HUES6 (cell line): ENCODE measurements around the gene LCK.
"Not testable (repeated sequence)": the region's sequence is repeated elsewhere in the genome, so short reads cannot be mapped to it uniquely, and the experiment has no call there.

Experiments
- H3K27ac ChIP-seq: 2 replicates; pipeline ENCODE4 v1.7.0; 2013; ENCODE audit warnings: low read depth, mild to moderate bottlenecking, low read length, inconsistent platforms
- H3K27me3 ChIP-seq: 2 replicates; pipeline ENCODE4 v1.6.1; 2013; ENCODE audit warnings: low read length; ENCODE audit not compliant: control insufficient read depth, insufficient read depth
- H3K36me3 ChIP-seq: 2 replicates; pipeline ENCODE4 v1.6.1; 2013; ENCODE audit warnings: low read length; ENCODE audit not compliant: control insufficient read depth, insufficient read depth
- H3K4me1 ChIP-seq: 2 replicates; pipeline ENCODE4 v1.6.1; 2013; ENCODE audit warnings: low read length; ENCODE audit not compliant: control insufficient read depth, insufficient read depth
- H3K4me3 ChIP-seq: 2 replicates; pipeline ENCODE4 v1.5.1; 2013; ENCODE audit warnings: low read depth, low read length
- H3K9ac ChIP-seq: one replicate; pipeline ENCODE4 v1.6.1; 2013; ENCODE audit warnings: mild to moderate bottlenecking, low read length
- H3K9me3 ChIP-seq: 2 replicates; pipeline ENCODE4 v1.6.1; 2013; ENCODE audit warnings: low read depth, low read length; ENCODE audit not compliant: control insufficient read depth, insufficient read depth

LCK gene

DNA sequence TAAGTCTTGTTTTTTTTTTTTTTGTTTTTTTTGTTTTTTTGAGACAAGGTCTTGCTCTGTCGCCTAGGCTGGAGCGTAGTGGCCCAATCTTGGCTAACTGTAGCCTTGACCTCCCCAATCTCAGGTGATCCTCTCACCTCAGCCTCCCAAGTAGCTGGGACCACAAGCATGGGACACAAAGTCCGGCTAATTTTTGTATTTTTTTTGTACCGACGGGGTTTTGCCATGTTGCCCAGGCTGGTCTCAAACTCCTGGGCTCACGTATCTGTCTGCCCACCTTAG lies 6.1 kb downstream of the LCK start:
- Histone ChIP-seq H3K4me1 (peaks cover 3% of the 10 kb centered on the region; the same call in 1 of the 2 replicates), H3K36me3 (no peaks in the 10 kb centered on the region), H3K4me3 (no peak overlapping the region), H3K27ac (no peak overlapping the region), H3K27me3 (no peaks in the 10 kb centered on the region), H3K9ac (no peak overlapping the region), H3K9me3 (no peaks in the 10 kb centered on the region)

DNA sequence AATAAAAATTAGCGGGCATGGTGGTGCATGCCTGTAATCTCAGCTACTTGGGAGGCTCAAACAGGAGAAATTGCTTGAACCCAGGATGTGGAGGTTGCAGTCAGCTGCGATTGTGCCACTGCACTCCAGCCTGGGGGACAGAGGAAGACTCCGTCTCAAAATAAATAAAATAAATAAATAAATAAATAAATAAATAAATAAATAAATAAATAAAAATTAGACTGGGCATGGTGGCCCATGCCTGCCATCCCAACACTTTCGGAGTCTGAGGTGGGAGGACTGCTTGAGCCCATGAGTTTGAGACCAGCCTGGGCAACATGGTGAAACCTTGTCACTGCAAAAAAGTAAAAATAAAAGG lies 12.2 kb downstream of the LCK start:
- H3K27ac ChIP-seq, H3K4me3 ChIP-seq, H3K9me3 ChIP-seq, H3K9ac ChIP-seq, H3K27me3 ChIP-seq, H3K36me3 ChIP-seq, H3K4me1 ChIP-seq: not testable (repeated sequence)

- Histone ChIP-seq H3K9ac (no peak overlapping the region), H3K27ac (no peak overlapping the region), H3K9me3 (no peaks in the 10 kb centered on the region), H3K36me3 (no peaks in the 10 kb centered on the region), H3K4me3 (no peak overlapping the region), H3K27me3 (no peaks in the 10 kb centered on the region), H3K4me1 (no peaks in the 10 kb centered on the region)
These were observed 12.7 kb downstream of the LCK start for GRCh38 chr1:32263744-32264143.

- no peak overlapping the region for H3K4me3 ChIP-seq
- no peak overlapping the region for H3K9ac ChIP-seq
- no peaks in the 10 kb centered on the region for H3K9me3 ChIP-seq
- no peaks in the 10 kb centered on the region for H3K4me1 ChIP-seq
- H3K27ac ChIP-seq = no peak overlapping the region
- H3K36me3 ChIP-seq = no peaks in the 10 kb centered on the region
- H3K27me3 ChIP-seq = no peaks in the 10 kb centered on the region
These were observed 14.8 kb downstream of the LCK start for GRCh38 chr1:32265846-32266245.

- H3K4me1 ChIP-seq = no peaks in the 10 kb centered on the region
- no peak overlapping the region for H3K27ac ChIP-seq
- no peaks in the 10 kb centered on the region for H3K27me3 ChIP-seq
- no peak overlapping the region for H3K9ac ChIP-seq
- no peaks in the 10 kb centered on the region for H3K36me3 ChIP-seq
- no peak overlapping the region for H3K4me3 ChIP-seq
- H3K9me3 ChIP-seq = no peaks in the 10 kb centered on the region
These were observed 16.0 kb downstream of the LCK start for GRCh38 chr1:32266921-32267591.

GRCh38 chr1:32269744-32270143 lies 18.7 kb downstream of the LCK start:
- no peaks in the 10 kb centered on the region for H3K36me3 ChIP-seq
- H3K9me3 ChIP-seq = no peaks in the 10 kb centered on the region
- peaks cover 22% of the 10 kb centered on the region for H3K4me1 ChIP-seq
- no peak overlapping the region for H3K27ac ChIP-seq
- H3K9ac ChIP-seq = no peak overlapping the region
- no peak overlapping the region for H3K4me3 ChIP-seq
- no peaks in the 10 kb centered on the region for H3K27me3 ChIP-seq

DNA sequence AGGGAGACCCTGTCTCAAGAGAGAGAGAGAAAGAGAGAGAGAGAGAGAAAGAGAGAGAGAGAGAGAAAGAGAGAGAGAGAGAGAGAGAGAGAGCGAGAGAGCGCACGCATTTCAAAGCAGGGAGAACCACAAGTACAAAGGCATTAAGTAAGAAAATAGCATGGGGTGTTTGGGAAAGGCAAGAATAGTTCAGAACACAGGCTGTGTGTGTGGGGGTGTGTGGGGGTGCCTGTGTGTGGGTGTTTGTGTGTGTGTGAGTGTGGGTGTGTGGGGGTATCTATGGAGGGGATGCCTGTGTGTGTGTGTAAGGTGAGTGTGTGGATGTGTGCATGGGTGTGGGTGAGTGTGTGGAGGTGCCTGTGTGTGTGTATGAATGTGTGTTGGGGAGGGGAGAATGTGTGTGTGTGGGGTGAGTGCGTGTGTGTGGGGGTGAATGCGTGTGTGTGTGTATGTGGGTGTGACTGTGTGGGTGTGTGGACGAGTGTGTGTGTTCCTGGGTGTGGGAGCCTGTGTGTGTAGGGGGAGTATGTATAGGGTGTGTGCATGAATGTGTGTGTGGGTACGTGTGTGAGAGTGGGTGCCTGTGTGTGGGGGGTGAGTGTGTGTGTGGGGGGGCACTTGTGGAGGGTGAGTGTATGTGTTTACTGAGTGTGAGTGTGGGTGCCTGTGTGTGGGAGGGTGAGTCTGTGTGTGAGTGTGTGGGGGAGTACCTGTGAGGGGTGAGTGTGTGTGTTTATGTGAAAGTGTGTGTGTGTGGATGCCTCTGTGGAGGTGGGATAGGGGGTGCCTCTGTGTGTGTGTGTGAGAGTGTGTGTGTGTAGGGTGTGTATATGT lies 21.7 kb downstream of the LCK start:
- Histone ChIP-seq H3K4me1 (peaks cover 29% of the 10 kb centered on the region), H3K27me3 (no peaks in the 10 kb centered on the region; the same call in 1 of the 2 replicates), H3K36me3 (peaks cover 3% of the 10 kb centered on the region; the same call in 1 of the 2 replicates), H3K9me3 (no peaks in the 10 kb centered on the region), H3K9ac (no peak overlapping the region), H3K27ac (no peak overlapping the region), H3K4me3 (no peak overlapping the region)

DNA sequence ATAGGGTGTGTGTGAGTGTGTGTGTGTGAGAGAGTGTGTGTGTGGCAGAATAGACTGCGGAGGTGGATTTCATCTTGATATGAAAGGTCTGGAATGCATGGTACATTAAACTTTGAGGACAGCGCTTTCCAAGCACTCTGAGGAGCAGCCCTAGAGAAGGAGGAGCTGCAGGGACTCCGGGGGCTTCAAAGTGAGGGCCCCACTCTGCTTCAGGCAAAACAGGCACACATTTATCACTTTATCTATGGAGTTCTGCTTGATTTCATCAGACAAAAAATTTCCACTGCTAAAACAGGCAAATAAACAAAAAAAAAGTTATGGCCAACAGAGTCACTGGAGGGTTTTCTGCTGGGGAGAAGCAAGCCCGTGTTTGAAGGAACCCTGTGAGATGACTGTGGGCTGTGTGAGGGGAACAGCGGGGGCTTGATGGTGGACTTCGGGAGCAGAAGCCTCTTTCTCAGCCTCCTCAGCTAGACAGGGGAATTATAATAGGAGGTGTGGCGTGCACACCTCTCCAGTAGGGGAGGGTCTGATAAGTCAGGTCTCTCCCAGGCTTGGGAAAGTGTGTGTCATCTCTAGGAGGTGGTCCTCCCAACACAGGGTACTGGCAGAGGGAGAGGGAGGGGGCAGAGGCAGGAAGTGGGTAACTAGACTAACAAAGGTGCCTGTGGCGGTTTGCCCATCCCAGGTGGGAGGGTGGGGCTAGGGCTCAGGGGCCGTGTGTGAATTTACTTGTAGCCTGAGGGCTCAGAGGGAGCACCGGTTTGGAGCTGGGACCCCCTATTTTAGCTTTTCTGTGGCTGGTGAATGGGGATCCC lies 22.5 kb downstream of the LCK start:
- Histone ChIP-seq H3K36me3 (peaks cover 5% of the 10 kb centered on the region; the same call in 1 of the 2 replicates), H3K4me3 (peak overlapping the region; percentile 43)

GRCh38 chr1:32274646-32275340 lies 23.7 kb downstream of the LCK start:
- Histone ChIP-seq H3K36me3 (peaks cover 17% of the 10 kb centered on the region; the same call in 1 of the 2 replicates), H3K27ac (no peak overlapping the region), H3K27me3 (no peaks in the 10 kb centered on the region; the same call in 1 of the 2 replicates), H3K4me1 (peaks cover 29% of the 10 kb centered on the region), H3K9ac (peak overlapping the region; percentile 18), H3K9me3 (no peaks in the 10 kb centered on the region), H3K4me3 (peak overlapping the region; percentile 43)

More for the DNA sequence above, 22.5 kb downstream of the LCK start:
- Histone ChIP-seq H3K4me1 (peaks cover 29% of the 10 kb centered on the region), H3K9me3 (no peaks in the 10 kb centered on the region), H3K9ac (no peak overlapping the region), H3K27me3 (no peaks in the 10 kb centered on the region; the same call in 1 of the 2 replicates), H3K27ac (no peak overlapping the region)

GRCh38 chr1:32275424-32275823 lies 24.4 kb downstream of the LCK start:
- Histone ChIP-seq H3K9me3 (no peaks in the 10 kb centered on the region), H3K4me1 (peaks cover 29% of the 10 kb centered on the region), H3K36me3 (peaks cover 20% of the 10 kb centered on the region), H3K27ac (no peak overlapping the region), H3K27me3 (no peaks in the 10 kb centered on the region; the same call in 1 of the 2 replicates), H3K4me3 (peak overlapping the region; percentile 43), H3K9ac (no peak overlapping the region)
